GM15510 (cell line): ENCODE measurements around the gene NFXL1.

ENCODE experiments used
- POLR2A ChIP-seq: IDR thresholded peaks from 3 replicates; pipeline ENCODE4 v1.6.1; 2011; ENCODE audit warnings: borderline replicate concordance; ENCODE audit not compliant: insufficient read length; ENCODE audit errors: extremely low read depth

NFXL1 gene

DNA sequence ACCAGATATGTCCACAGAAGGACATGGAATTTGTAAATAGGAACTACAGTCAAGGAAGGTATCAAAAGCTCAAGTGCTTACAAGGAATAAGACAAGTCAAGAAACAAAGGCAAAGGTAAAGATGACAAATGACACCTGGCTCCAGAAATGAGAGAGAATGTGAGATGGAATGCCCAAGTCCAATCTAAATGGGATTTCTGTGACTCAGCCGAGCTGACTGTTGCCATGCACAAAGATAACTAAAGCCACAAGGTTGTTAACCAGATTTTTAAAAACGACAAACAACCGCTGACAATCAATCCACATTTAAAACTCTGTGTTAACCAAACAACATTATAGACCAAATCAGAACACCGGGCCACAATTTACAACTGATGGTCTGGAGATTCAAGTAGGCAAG, 1.1 kb downstream of the NFXL1 start:
- TF ChIP-seq POLR2A = no peak

DNA sequence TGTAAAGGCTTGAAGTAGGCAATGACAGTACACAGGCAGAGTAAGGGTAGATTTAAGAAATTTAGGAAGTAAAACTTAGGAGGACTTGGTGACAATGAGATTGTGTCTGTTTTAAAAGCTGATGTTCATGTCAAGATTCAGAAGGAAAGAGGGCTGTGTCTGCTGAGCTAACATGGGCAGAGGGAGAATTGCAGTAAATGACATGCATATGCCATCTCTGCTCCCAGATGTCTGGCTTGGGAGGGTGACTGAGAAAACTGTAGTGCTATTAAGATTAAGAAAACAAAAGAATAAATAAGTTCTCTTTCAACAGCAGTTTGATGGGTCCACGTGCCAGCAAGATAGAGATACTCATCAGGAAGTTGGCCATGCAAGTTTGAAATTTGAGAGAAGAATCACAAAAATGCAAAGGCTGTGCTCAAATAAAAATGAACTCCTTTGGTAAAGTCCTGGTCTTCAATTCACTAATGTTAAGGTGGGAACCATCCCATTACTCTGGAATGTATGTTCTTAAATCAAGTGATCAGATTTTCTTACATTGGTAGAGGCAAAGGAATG, 7.2 kb downstream of the NFXL1 start:
- TF ChIP-seq POLR2A = no peak

DNA sequence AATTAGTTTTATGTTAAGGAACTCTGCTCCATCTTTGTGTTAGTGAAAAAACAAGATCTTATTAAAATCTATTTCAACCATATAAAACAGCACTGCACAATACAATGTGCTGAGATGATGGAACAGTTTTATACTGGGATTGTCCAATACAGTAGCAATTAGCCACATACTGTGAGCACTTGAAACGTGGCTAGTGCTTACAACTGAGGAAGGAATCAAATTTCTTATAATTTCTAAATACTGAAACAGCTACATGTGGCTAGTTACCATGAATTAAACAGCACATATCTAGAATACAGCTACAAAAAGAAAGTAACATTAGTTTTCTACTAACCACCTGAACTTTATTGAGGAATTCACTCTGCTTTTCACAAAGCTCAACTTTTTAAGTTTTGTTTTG, 14.7 kb downstream of the NFXL1 start:
- no peak for TF ChIP-seq POLR2A

DNA sequence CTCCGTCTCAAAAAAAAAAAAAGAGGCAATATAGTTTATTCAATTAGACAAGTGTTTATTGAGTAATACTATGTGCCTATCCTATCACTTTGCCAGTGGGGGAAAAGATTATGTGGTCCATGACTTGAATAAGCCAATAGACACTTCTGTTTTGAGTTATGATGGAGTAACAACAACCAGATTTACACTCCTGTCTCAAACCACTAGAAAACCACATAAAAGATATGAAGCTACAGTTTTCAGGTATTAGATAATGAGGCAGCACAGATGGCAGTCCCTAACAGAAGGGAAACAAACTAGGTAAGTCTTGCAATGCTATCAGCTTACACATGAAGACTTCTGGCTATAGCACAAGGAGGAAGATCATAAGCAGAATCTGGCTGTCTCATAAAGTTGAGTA, 22.5 kb downstream of the NFXL1 start:
- no peak for TF ChIP-seq POLR2A

DNA sequence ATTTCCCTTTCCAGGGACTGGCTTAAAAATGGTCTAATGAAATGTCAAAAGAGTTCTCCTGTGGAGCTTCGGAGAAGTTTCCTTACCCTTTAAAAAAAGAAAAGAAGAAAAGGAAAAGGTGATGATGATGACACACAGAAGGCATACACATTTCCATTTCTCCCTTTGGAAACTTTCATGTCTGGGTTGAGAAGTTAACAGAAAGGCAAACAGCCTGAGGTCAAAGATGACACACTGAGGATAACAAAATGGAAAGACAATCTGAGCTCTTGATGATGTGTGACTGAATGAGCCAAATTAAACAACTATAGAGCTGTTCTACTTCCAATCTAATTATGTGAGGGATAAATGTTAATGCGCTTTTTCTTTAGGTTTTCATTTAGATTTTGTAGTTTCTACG, 32.2 kb downstream of the NFXL1 start:
- TF ChIP-seq POLR2A = no peak

DNA sequence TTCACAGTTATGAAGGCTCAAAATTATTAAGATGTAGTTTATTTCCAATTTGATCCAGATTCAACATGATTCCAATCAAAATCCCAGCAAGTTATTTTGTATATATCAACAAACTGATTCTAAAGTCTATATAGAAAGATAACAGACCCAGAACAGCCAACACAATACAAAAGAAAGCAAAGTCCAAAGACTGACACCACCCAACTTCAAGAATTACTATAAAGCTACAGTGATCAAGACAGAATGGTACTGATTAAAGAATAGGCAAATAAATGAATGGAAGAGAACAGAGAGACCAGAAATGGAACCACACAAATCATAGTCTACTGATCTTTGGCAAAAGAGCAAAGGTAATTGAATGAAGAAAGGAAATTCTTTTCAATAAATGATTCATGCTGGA, 34.9 kb downstream of the NFXL1 start:
- no peak for TF ChIP-seq POLR2A

DNA sequence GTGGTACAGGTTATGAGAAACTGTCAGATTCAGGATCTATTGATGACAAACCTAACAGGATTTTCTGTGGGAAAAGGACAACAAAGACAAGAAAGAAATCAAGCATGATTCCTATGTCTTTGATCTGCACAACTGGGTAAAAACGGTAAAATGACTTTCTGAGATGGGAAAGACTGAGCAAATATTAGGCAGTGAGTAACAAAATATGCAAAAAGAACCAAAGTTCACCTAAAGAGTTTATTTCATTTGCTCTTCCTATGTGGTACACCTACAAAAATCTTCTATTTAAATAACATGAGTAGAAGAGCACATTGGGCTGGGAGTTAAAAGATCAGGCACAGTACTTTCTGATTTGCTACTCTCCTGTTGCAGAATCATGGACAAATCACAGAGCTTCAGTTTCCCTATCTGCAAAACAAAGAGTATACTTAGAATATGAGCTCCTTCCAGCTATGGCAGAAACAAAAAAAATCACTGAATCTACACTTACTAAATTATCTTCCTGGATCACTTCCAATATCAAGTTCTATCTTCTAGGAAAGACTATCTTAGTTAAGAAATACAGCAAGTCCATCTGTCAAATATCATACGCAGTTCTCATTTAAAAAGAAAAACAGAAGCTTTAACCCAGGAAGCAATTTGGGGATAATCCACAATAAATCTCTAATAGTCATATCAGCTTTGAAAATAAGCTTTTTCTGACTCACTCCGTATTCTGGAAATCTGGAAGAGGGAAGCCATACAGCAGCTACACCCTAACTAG, 37.4 kb downstream of the NFXL1 start:
- no peak for TF ChIP-seq POLR2A

DNA sequence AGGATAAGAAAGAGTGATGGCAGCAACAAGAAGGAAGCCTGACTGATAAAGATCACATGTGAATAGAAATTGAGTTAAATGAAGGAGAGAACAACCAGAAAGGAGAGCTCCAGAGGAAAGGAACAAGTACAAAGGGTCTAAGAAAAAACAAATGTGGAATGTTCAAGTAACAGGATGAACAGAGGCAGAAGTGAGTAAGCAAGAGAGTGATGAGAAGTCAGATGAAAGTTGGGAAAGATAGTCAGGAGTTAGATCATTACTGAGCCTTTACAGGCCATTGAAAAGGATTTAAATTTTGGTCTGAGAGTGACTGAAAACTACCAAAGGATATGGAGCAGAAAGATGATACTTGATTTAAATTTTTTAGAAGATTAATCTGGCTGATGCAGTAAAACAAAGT, 38.1 kb downstream of the NFXL1 start:
- TF ChIP-seq POLR2A = no peak

DNA sequence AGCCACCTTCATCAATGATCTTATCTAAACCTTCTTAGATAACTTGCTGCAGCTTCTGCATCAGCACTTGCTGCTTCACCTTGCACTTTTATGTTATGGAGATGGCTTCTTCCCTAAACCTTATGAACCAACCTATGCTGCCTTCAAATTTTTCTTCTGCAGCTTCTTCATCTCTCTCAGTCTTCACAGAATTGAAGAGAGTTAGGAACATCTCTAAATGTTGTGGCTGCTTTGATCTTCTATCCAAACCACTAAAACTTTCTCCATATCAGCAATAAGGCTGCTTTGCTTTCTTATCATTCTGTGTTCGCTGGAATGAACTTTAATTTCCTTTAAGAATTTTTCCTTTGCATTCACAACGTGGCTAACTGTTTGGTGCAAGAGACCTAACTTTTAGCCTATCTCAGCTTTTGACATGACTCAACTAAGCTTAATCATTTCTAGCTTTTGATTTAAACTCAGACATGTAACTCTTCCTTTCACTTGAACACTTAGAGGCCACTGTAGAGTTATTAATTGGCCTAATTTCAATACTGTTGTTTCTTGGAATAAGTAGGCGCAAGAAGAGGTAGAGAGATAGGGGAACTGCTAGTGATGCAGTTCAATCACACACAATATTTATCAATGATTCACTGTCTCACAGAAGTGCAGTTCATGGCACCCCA, 40.4 kb downstream of the NFXL1 start:
- TF ChIP-seq POLR2A = no peak

DNA sequence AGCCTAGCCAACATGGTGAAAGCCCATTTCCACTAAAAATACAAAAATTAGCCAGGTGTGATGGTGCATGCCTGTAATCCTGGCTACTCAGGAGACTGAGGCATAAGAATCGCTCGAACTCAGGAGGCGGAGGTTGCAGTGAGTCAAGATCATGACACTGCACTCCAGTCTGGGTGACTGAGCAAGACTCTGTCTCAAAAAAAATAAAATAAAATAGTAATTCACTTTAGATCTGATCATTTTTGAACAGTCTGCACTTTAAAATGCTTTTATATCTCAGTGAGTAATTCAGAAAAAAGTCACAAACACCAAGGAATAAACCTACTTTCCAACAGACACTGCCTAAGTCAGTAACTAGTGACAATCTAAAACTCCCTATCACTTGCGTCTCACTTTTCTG, 50.9 kb downstream of the NFXL1 start:
- no peak for TF ChIP-seq POLR2A

DNA sequence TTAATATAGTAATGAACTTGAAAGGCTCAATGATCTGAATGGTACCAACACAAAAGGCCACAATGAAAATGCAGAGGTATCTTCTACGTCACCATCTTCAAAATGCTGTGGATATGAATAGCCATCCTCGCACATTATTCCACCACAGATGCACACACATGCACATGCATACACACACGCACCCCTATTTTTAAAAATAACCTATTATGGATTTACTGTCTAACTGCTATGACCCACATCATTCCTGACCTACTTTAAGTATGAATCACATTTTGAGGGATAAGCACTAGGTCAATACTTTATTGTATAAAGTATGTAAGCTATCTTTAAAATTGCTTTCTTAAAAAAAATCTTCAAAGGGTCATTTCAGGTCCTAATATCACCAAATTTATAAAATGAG, 52.1 kb downstream of the NFXL1 start:
- TF ChIP-seq POLR2A = no peak

DNA sequence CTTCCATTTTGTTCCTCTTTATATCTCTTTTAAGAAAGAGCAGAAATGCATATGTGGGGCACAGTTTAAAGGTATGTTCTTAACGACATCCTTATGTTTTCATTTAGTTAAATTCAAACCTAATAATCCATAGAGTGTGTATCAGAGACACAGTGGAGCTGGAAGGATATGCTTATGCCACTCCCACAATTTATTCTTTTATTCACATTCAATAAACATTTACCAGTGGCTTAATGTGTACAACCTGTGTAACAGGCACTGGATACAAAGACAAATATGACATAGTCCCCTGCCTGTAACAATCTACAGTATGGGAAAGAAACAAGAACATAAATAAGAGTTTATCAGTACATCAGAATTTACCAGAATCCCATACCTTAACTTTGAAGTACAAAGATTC, 54.1 kb downstream of the NFXL1 start:
- no peak for TF ChIP-seq POLR2A

DNA sequence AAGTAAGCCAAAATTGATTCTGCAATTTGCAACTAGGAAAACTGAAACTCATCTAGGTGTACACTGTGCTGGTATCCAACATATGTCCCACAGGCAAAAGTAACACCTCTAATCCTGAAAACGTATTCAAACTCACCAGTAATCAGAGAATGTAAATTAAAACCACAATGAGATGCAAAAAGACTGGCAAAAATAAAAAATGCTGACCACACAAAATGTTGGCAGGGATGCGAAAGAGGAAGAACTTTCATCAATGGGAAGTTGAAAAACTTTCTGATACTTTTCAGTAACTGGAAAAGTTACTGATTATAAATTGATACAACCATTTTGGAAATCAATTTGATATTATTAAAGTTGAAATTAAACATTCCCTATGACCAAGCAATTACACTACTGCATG, 56.4 kb downstream of the NFXL1 start:
- no peak for TF ChIP-seq POLR2A

DNA sequence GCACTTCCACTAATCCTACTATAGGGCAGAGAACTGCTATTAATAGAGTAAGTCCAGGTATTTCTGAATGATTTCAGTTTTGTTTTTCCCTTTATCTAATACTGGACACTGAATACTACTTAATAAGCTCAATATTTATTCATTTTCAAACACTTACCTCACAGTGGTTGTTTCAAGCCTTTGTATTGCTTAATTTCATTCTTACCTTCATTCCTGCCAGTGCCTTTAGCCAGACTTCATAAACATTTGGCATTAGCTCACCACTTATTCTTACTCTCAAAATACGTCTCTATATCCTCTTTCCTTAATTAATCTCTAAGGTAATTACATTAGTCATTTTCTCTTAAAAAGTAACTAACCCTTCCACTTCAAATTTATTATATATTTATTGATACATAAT, 57.7 kb downstream of the NFXL1 start:
- no peak for TF ChIP-seq POLR2A

DNA sequence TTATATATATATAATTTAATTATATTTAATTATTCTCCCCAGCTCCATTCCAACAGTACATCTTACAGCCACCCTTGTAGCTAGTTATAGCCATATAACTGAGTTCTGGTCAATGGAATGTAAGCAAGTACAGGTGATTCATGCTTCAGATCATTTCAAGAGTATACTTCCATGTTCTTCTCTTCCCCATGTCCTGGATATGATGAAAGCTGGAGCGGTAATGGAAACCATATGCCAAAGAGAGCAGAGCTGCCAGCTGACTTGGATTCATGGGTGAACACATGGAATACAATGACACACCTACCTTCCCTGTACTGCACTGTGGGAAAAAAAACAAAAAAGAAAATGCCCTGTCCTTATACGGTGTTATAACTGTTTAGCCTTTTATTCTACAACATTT, 59.0 kb downstream of the NFXL1 start:
- TF ChIP-seq POLR2A = no peak

DNA sequence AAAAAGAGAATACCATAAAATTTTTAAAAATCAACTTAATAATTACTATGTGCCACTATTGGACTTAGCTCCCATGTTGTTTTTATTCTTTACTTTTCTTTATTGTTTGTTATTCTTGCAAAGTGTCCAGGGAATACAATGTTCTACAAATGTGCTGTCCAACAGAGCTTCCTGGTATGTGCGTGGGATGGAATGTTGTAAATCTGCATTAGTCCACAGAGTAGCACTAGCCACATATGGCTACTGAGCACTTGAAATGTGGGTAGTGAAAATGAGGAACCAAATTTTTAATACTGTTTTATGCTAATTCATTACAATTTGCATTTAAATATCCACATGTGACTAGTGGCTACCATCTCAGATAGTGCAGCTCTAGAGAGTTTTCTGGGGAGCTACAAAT, 62.2 kb downstream of the NFXL1 start:
- no peak for TF ChIP-seq POLR2A
